Right lobe of liver (tissue), 6 donors: ENCODE results near the gene RPL7L1. TPM values are rescaled to one million over a fixed set of nuclear protein-coding genes. Genes with fewer than 3 reads are reported as not detected.

ENCODE experiments used
- ATAC-seq, 4 donors: fragments of 200-7000 bp; cut with Tn5 transposase; one replicate each; pipeline ENCODE4 v1.9.1; 2020; ENCODE audit warnings: mild to moderate bottlenecking in 4 of 4, moderate library complexity in 4 of 4
- DNase-seq, 3 donors: peaks; one replicate each; pipeline ENCODE4 v3.0.0-alpha.2; 2020
- H3K27ac ChIP-seq, 3 donors: fragments of 200-600 bp; one replicate each; pipeline ENCODE4 v1.8.0; 2022
- H3K27me3 ChIP-seq, 2 donors: fragments of 200-600 bp; one replicate each; pipeline ENCODE4 v1.8.0; 2022
- H3K36me3 ChIP-seq, 4 donors: fragments of 200-600 bp; sonication (generic) in 1 of 4; one replicate each; pipeline versions ENCODE4 v1.5.1 to v1.8.0; 2017 to 2022; ENCODE audit warnings: control low read depth in 1 of 4
- H3K4me1 ChIP-seq, 4 donors: fragments of 200-600 bp; sonication (generic) in 1 of 4; one replicate each; pipeline versions ENCODE4 v1.5.1 to v1.8.0; 2017 to 2022; ENCODE audit warnings: control low read depth in 1 of 4
- H3K4me3 ChIP-seq, 3 donors: fragments of 200-600 bp; one replicate each; pipeline ENCODE4 v1.8.0; 2022
- H3K9me3 ChIP-seq, 4 donors: fragments of 200-600 bp; sonication (generic) in 1 of 4; one replicate each; pipeline versions ENCODE4 v1.5.1 to v1.8.0; 2017 to 2022; ENCODE audit warnings: control low read depth in 1 of 4
- POLR2A ChIP-seq: fragments of 450-650 bp; IDR thresholded peaks from one replicate; pipeline ENCODE4 v1.6.1; 2017; ENCODE audit warnings: antibody characterized with exemption, mild to moderate bottlenecking
- WGBS: methylation state at CpG from one replicate; pipeline ENCODE4 v1.1.6; 2018; ENCODE audit warnings: low coverage, low lambda C conversion rate; ENCODE audit not compliant: insufficient coverage; ENCODE audit errors: missing lambda C conversion rate; 5-methylcytosine and 5-hydroxymethylcytosine counted together
- intact Hi-C, 2 donors: fragments of 100-400 bp; cut with DNase I; formaldehyde crosslinking; loops; one replicate each; pipeline versions ENCODE4 v1.11.2 to v1.14.1; 2022
- long read RNA-seq: library from polyadenylated mRNA; unstranded; transcript quantifications from one replicate; pipeline ENCODE4 v2.0.0, GENCODE V29; 2019
- total RNA-seq, 6 experiments: library from RNA; depleted of rRNA in 2 of 6; stranded (reverse); fragments of >200 nt in 2 of 6; fragmentation: NEBNext Ultra II Directional in 3 of 6; extraction: Animal tissue kit (Norgen Biotek cat#: 25700) in 3 of 6; gene quantifications; one replicate each; pipeline versions ENCODE4 v1.1.0 to v1.2.4, GENCODE V29; 2016 to 2023
- TF ChIP-seq, protein P1 (sequence below), 4 donors: fragments of 200-600 bp in 3 of 4; fragments of 450-650 bp in 1 of 4; IDR thresholded peaks; one replicate each; pipeline versions ENCODE4 v1.5.1 to v1.8.0; 2016 to 2022; ENCODE audit warnings: antibody characterized with exemption in 4 of 4, mild to moderate bottlenecking in 2 of 4
- donor health status: DM: no; HTN: yes; CAD: no.
- donor health status: DM: no; HTN: no; CAD: no.
- donor health status: DM: no; HTN: no; CAD: no.
- donor health status: DM: no; HTN: yes; CAD: no.
- donor health status: DM: no; HTN: yes; CAD: no.

Gene RPL7L1
- total RNA-seq = 100 to 1,000 TPM in 1 of 6 experiments, 10 to 100 TPM in 5; 36.6 to 114 (median 44.2) TPM
- long read RNA-seq, full-length matches to known transcripts = 9 of 16 reads
- long read RNA-seq, partial matches to known transcripts = 3 of 16 reads
- long read RNA-seq, other reads (novel, unspliced or antisense) = 4 of 16 reads

DNA sequence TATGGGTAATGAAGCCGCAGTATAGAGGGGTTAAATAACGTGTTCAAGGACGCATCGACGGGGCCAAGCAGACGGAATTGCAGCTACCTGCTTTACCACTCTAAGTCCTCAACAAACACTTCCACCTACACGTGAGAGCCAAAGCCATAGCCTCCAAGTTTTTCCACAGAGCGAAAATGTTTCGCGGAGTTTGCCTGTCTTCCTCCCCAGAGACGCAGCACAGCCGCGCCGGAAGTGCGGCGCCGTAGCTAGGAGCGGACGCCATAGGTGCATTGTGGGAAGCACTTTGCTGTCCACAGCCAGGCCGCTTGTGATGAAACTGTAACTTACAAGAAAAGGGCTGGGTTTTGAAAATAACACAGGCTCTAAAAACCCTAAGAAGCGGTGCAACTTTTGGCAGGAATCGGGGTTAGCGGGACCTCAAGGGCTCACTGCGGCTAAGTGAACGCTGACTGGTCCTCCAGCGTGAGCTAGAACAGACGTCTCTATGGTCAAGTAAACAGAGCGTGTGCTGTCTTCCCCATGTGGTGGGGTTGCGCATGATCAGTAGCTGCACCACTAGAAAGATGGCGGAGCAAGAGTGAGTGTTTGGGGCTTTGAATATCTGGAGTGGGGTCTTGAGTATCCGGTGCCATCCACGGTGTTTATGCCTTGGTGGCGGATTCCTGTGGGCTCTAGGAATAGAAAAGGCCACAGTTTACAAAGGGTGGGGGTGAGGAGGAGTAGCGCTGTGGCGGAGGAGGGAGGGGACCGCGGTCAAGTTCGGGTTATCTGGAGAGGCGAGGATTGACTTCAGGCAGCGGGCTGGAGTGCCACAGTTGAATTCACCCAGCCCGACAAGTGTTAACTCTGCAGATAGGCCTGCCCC, at the start of gene RPL7L1:
Gene RPL7L1 (plus strand): TSS at position 245 of the 868 bp plus-strand sequence. CDS start 295 bp downstream, at position 540.
- ATAC-seq = peak; percentile 90 to 95 (median 95)
- H3K27me3 ChIP-seq = no peaks in the 10 kb centered on the region
- intact Hi-C loops = loop anchor here (10.0 kb wide), 2 partner anchors 135 to 215 kb away; partner anchors contain the start of gene TBCC (in 1 of the 2)
- under 1% methylated on average over 32 of the region's 41 CpGs for WGBS
- DNase-seq = peak; percentile 84 to 89 (median 88)
- H3K9me3 ChIP-seq = no peaks in the 10 kb centered on the region
- peaks cover 5 to 29% (median 20%) of the 10 kb centered on the region in 4 donors for H3K36me3 ChIP-seq
- peak; percentile 66 for TF ChIP-seq POLR2A
- TF ChIP-seq, protein P1, sequence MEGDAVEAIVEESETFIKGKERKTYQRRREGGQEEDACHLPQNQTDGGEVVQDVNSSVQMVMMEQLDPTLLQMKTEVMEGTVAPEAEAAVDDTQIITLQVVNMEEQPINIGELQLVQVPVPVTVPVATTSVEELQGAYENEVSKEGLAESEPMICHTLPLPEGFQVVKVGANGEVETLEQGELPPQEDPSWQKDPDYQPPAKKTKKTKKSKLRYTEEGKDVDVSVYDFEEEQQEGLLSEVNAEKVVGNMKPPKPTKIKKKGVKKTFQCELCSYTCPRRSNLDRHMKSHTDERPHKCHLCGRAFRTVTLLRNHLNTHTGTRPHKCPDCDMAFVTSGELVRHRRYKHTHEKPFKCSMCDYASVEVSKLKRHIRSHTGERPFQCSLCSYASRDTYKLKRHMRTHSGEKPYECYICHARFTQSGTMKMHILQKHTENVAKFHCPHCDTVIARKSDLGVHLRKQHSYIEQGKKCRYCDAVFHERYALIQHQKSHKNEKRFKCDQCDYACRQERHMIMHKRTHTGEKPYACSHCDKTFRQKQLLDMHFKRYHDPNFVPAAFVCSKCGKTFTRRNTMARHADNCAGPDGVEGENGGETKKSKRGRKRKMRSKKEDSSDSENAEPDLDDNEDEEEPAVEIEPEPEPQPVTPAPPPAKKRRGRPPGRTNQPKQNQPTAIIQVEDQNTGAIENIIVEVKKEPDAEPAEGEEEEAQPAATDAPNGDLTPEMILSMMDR (IDR thresholded peaks at IDR 0.05) = peak in 1 of 4 donors; percentile 5
- peak within 1 kb of the TSS; percentile 77 to 95 (median 78) for H3K4me3 ChIP-seq
- H3K4me1 ChIP-seq = peaks cover 0 to 15% (median 8%) of the 10 kb centered on the region in 4 donors
- peak within 1 kb of the TSS; percentile 86 to 92 (median 92) for H3K27ac ChIP-seq

DNA sequence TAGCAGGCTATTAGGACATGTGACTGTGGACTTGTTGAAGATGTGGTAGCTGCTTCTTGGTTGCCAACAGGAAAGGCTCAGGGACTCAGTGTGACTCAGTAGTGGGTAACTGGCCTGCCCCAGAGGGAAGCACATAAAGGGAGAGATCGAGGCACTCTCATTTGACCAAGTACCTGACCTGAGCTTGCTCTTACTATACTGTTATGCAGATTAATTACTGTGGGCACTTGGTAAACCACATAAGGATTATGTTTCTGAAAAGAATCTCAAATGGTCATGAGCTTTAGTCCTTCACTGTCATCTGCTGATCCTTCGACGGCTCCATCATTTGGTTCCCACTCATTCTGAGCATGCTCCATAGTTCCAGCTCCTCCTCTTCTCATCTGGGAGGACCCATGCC, 48.2 kb upstream of the RPL7L1 start:
- Histone ChIP-seq H3K27ac (no peak overlapping the region), H3K27me3 (no peaks in the 10 kb centered on the region), H3K9me3 (no peaks in the 10 kb centered on the region), H3K4me3 (no peak overlapping the region), H3K36me3 (peaks cover 0 to 35% (median 13%) of the 10 kb centered on the region in 4 donors), H3K4me1 (no peaks in the 10 kb centered on the region)
- WGBS = 84% methylated on average over 3 of the region's 3 CpGs
- intact Hi-C loops = no loop called here
- ATAC-seq (no peak), DNase-seq (no peak)
- TF ChIP-seq, protein P1 (IDR thresholded peaks at IDR 0.05) = no peak

DNA sequence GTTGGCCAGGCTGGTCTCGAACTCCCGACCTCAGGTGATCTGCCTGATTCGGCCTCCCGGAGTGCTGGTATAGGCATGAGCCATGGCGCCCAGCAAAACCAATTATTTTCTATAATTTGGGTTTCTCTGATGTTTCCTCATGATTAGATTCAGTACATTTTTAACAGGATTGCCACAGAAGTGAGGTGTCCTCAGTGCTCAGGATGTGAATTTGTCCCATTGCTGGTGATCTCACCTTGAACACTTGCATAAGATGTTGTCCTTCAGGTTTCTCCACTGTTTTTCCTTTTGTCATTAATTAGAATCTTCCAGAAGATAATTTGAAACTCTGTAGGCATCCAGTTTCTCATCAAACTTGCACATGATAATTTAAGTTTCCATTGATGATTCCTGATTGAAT, 45.4 kb upstream of the RPL7L1 start:
- DNase-seq (no peak), ATAC-seq (no peak)
- Histone ChIP-seq H3K36me3 (peaks cover 0 to 18% (median 8%) of the 10 kb centered on the region in 4 donors), H3K27me3 (no peaks in the 10 kb centered on the region), H3K4me1 (no peaks in the 10 kb centered on the region), H3K9me3 (no peaks in the 10 kb centered on the region), H3K27ac (no peak overlapping the region), H3K4me3 (no peak overlapping the region)
- TF ChIP-seq, protein P1 (IDR thresholded peaks at IDR 0.05) = no peak
- no peak for TF ChIP-seq POLR2A
- intact Hi-C loops = no loop called here
- no CpG with 5 or more reads among the region's 5 CpGs for WGBS

DNA sequence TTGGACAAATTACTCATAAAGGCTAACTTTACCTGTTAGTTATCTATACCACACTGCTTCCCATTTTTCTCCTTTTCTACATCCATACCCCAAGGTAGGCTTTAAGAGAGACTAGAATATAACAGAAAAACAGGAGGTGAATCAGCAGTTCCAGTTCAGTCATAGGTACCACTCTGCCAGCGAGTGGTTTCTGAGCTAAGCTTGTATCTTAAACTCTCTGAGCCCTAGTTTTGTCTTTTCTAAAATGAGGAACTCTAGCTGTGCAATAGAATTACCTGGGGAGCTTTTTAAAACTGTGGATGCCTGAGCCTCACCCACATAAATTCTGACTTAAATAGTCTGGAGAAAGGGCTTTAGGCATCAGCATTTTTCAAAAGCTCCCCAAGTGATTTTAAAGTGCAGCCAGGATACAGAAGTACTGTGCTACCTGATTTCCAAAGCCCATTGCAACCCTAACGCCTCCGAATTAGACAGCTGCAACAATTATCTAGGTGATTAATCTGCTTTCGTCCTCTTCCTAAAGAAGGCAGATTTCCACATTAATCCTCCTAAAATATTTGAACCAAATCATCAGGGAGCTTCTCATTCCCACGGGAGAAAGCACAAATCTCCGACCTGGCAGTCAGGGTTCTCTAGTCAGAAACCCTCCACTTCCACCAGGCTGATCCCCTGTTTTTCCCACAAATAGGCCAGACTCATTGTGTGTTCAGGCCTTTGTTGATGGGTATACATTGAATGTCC, 37.4 kb upstream of the RPL7L1 start:
- Histone ChIP-seq H3K27ac (no peak overlapping the region), H3K27me3 (no peaks in the 10 kb centered on the region), H3K4me1 (peaks cover 0 to 5% (median 1%) of the 10 kb centered on the region in 4 donors), H3K4me3 (no peak overlapping the region), H3K9me3 (no peaks in the 10 kb centered on the region), H3K36me3 (no peaks in the 10 kb centered on the region)
- intact Hi-C loops = no loop called here
- DNase-seq (no peak), ATAC-seq (no peak)
- 88% methylated on average over 6 of the region's 6 CpGs for whole genome bisulfite sequencing
- TF ChIP-seq POLR2A = no peak
- TF ChIP-seq, protein P1 (IDR thresholded peaks at IDR 0.05) = no peak
